Endothelial cell of umbilical vein (primary cell): ENCODE results near the gene HSP90AB1. TPM values are rescaled to one million over a fixed set of nuclear protein-coding genes. Genes with fewer than 3 reads are reported as not detected.

Source experiments
- BruUV-seq: library from RNA; stranded (reverse); fragments of 400-500 nt; replicated peaks from 2 replicates; lab custom pipeline; 2021; lab: Mats Ljungman, UMichigan
- CTCF ChIA-PET: fragments of 300-600, 350-600 bp; sonication (Branson Sonifier 250); formaldehyde crosslinking; loops from one replicate; lab custom pipeline; 2021; ENCODE audit warnings: antibody characterized with exemption, inconsistent platforms; lab: Charles Lee
- POLR2A ChIA-PET: fragments of 300-600, 350-600 bp; sonication (Branson Sonifier 250); formaldehyde crosslinking; loops from one replicate; lab custom pipeline; 2021; ENCODE audit warnings: antibody characterized with exemption, inconsistent platforms; lab: Charles Lee
- DNase-seq: peaks from one replicate; pipeline ENCODE4 v3.0.0-alpha.2; 2011; ENCODE audit warnings: low read depth, low spot score
- FAIRE-seq: peaks from 2 replicates; lab custom pipeline; 2011; peaks lifted over from hg19 to GRCh38; lab: Jason Lieb, UNC
- H2AFZ ChIP-seq: 2 replicates; pipeline ENCODE4 v1.6.0; 2012; ENCODE audit warnings: low read depth, low read length, control low read depth, inconsistent platforms
- H3K27ac ChIP-seq: 2 replicates; pipeline ENCODE4 v1.5.1; 2011; ENCODE audit warnings: low read depth, mild to moderate bottlenecking, control low read depth, low read length, moderate library complexity; ENCODE audit not compliant: insufficient read depth
- H3K27me3 ChIP-seq, 2 experiments: 2 replicates each; pipeline versions ENCODE4 v1.6.0 to v1.6.1; 2011; ENCODE audit warnings: low read length in 2 of 2, mixed read lengths in 1 of 2; ENCODE audit not compliant: control insufficient read depth in 2 of 2, insufficient read depth in 2 of 2
- H3K36me3 ChIP-seq, 2 experiments: 2 replicates in 1 of 2; 3 replicates in 1 of 2; pipeline ENCODE4 v1.5.1; 2011; ENCODE audit warnings: low read length in 2 of 2, mild to moderate bottlenecking in 1 of 2, moderate library complexity in 1 of 2; ENCODE audit not compliant: control insufficient read depth in 2 of 2, insufficient read depth in 2 of 2; ENCODE audit errors: extremely low read depth in 1 of 2
- H3K4me1 ChIP-seq: 3 replicates; pipeline ENCODE4 v1.5.1; 2011; ENCODE audit warnings: mild to moderate bottlenecking, low read length; ENCODE audit not compliant: control insufficient read depth, insufficient read depth; ENCODE audit errors: extremely low read depth
- H3K4me2 ChIP-seq: 2 replicates; pipeline ENCODE4 v1.6.1; 2011; ENCODE audit warnings: low read length, control low read depth, mixed read lengths; ENCODE audit not compliant: insufficient read depth
- H3K4me3 ChIP-seq, 3 experiments: fragments of 200-600 bp in 1 of 3; sonication (generic), shearing (Covaris generic) in 1 of 3; replicated peaks in 1 of 3; 2 replicates each; pipeline ENCODE4 v1.5.1; 2011 to 2016; ENCODE audit warnings: control low read depth in 3 of 3, low read length in 3 of 3, mild to moderate bottlenecking in 2 of 3, inconsistent platforms in 1 of 3, low read depth in 1 of 3, moderate library complexity in 1 of 3; ENCODE audit not compliant: insufficient read depth in 1 of 3
- H3K79me2 ChIP-seq: 2 replicates; pipeline ENCODE4 v1.6.0; 2012; ENCODE audit warnings: low read length, inconsistent platforms; ENCODE audit not compliant: control insufficient read depth, insufficient read depth
- H3K9ac ChIP-seq: replicated peaks from 2 replicates; pipeline ENCODE3; 2011; ENCODE audit warnings: low read length, control low read depth; ENCODE audit not compliant: insufficient read depth; ENCODE audit errors: extremely low read depth
- H3K9me1 ChIP-seq: replicated peaks from 3 replicates; pipeline ENCODE4 v1.6.0; 2011; ENCODE audit warnings: mild to moderate bottlenecking, low read length; ENCODE audit not compliant: control insufficient read depth, insufficient read depth; ENCODE audit errors: extremely low read depth
- H3K9me3 ChIP-seq: replicated peaks from 2 replicates; pipeline ENCODE4 v1.5.1; 2012; ENCODE audit warnings: low read length, inconsistent platforms; ENCODE audit not compliant: control insufficient read depth, insufficient read depth
- H4K20me1 ChIP-seq: replicated peaks from 2 replicates; pipeline ENCODE3; 2011; ENCODE audit warnings: mild to moderate bottlenecking, low read length; ENCODE audit not compliant: control insufficient read depth, insufficient read depth; ENCODE audit errors: extremely low read depth
- CTCF ChIP-seq, 2 donors: IDR thresholded peaks; 1 replicate in 1 of 2; 2 replicates in 1 of 2; pipeline ENCODE4 v1.5.1; 2011; ENCODE audit warnings: low read length in 2 of 2, mild to moderate bottlenecking in 2 of 2, moderate library complexity in 2 of 2, control low read depth in 1 of 2, inconsistent platforms in 1 of 2, low read depth in 1 of 2; ENCODE audit not compliant: insufficient read depth in 1 of 2; ENCODE audit errors: extremely low read depth in 1 of 2
- EZH2 ChIP-seq: IDR thresholded peaks from 2 replicates; pipeline ENCODE4 v1.6.1; 2012; ENCODE audit warnings: borderline replicate concordance, low read depth, mild to moderate bottlenecking, moderate library complexity, low read length, inconsistent platforms; ENCODE audit not compliant: severe bottlenecking
- FOS ChIP-seq: IDR thresholded peaks from 2 replicates; pipeline ENCODE4 v1.6.1; 2011; ENCODE audit warnings: mild to moderate bottlenecking, low read length, moderate library complexity, borderline replicate concordance; ENCODE audit not compliant: insufficient read depth
- GATA2 ChIP-seq: IDR thresholded peaks from 2 replicates; pipeline ENCODE4 v1.7.0; 2011; ENCODE audit warnings: low read depth, mild to moderate bottlenecking, moderate library complexity, mixed read lengths, low read length; ENCODE audit not compliant: insufficient read length, insufficient read depth
- JUN ChIP-seq: IDR thresholded peaks from 2 replicates; pipeline ENCODE4 v1.6.1; 2011; ENCODE audit warnings: borderline replicate concordance, low read depth; ENCODE audit not compliant: insufficient read length, insufficient read depth
- MAX ChIP-seq: IDR thresholded peaks from 2 replicates; pipeline ENCODE4 v1.6.1; 2011; ENCODE audit not compliant: insufficient read depth, insufficient read length
- MYC ChIP-seq: IDR thresholded peaks from one replicate; pipeline ENCODE4 v1.6.1; 2011; ENCODE audit warnings: mild to moderate bottlenecking, low read depth, low read length
- POLR2A ChIP-seq: IDR thresholded peaks from 2 replicates; pipeline ENCODE4 v1.6.1; 2012; ENCODE audit warnings: low read depth, mild to moderate bottlenecking, control low read depth, low read length
- POLR2AphosphoS5 ChIP-seq: IDR thresholded peaks from 2 replicates; pipeline ENCODE4 v1.6.1; 2012; ENCODE audit warnings: low read depth, mild to moderate bottlenecking, control low read depth, low read length, moderate library complexity; ENCODE audit not compliant: insufficient read depth
- dilution Hi-C: fragments of 300-500 bp; cut with MboI; formaldehyde crosslinking; loops from one replicate; pipeline ENCODE4 v1.15.0; 2019; ENCODE audit warnings: low sequenced_read_pairs; ENCODE audit not compliant: extremely low pct_ligation_motif_present
- intact Hi-C: fragments of 100-400 bp; cut with micrococcal nuclease; formaldehyde crosslinking; loops from one replicate; pipeline ENCODE4 v1.10.0; 2022
- polyA plus RNA-seq, 4 experiments: library from polyadenylated mRNA; depleted of rRNA in 3 of 4; stranded (reverse) in 3 of 4; unstranded in 1 of 4; fragments of >200 nt; gene quantifications; 2 replicates each; pipeline versions ENCODE4 v1.2.1 to v1.2.3, GENCODE V29; 2011 to 2012; ENCODE audit warnings: missing spikeins in 1 of 4
- total RNA-seq: library from RNA; stranded (reverse); gene quantifications from 2 replicates; pipeline ENCODE4 v1.2.3, GENCODE V29; 2021

The HSP90AB1 gene
- total and polyA plus RNA-seq, 2 donors (not counting 3 experiments of a cell fraction or from before 2014, with no cell fraction given), result 824 to 1,201 TPM

- H3K27ac ChIP-seq, result peak within 1 kb of the TSS; percentile 97
- CTCF ChIA-PET, result interaction anchor here (1.0 to 9.2 kb wide), 11 partner anchors 11 to 127 kb away, joined by 3 to 91 read pairs (median 7); partner anchors contain the start of gene HSP90AB1
- no peak within 1 kb of the TSS for H2AFZ ChIP-seq
- peak within 1 kb of the TSS; percentile 86 for H3K4me2 ChIP-seq
- BruUV-seq, result no TSS peak
- no peaks in the 10 kb centered on the region for H3K9me1 ChIP-seq
- intact Hi-C loops, result no loop called here
- H4K20me1 ChIP-seq, result no peaks in the 10 kb centered on the region
- POLR2A ChIA-PET, result interaction anchor here (0.6 to 5.3 kb wide), 4 partner anchors 11 to 47 kb away, joined by 3 to 34 read pairs (median 4); partner anchors contain the start of gene HSP90AB1
- peaks cover 74% of the 10 kb centered on the region for H3K79me2 ChIP-seq
- H3K4me1 ChIP-seq, result peaks cover 57% of the 10 kb centered on the region
- H3K9me3 ChIP-seq, result no peaks in the 10 kb centered on the region
- H3K27me3 ChIP-seq, result no peaks in the 10 kb centered on the region
- dilution Hi-C loops, result no loop called here
- FAIRE-seq (peak; percentile 38), DNase-seq (peak; percentile 66)
- H3K9ac ChIP-seq, result peak within 1 kb of the TSS; percentile 63
- peak in 1 of 2 donors; percentile 30 for TF ChIP-seq CTCF (IDR thresholded peaks at IDR 0.05; ENCODE audit: extremely low read depth in 1 of 2, insufficient read depth in 1 of 2, low read depth in 1 of 2, low read length in 2 of 2)
- TF ChIP-seq MYC, result peak; percentile 43
- TF ChIP-seq GATA2, result no peak
- no peak for TF ChIP-seq EZH2
- TF ChIP-seq MAX, result no peak
- TF ChIP-seq POLR2AphosphoS5, result peak; percentile 78
- TF ChIP-seq FOS, result no peak
- TF ChIP-seq JUN, result no peak
- peak; percentile 71 for TF ChIP-seq POLR2A
- peak within 1 kb of the TSS; percentile 56 to 82 (median 72) for H3K4me3 ChIP-seq
- H3K36me3 ChIP-seq, result peaks cover 0 to under 1% of the 10 kb centered on the region in 2 experiments
Measured at GRCh38 chr6:44223319-44224028, 23.4 kb upstream of the HSP90AB1 start, which contains the start of gene SLC29A1. SLC29A1 (plus strand) TSS chr6:44223595; CDS start chr6:44227314, 3,719 bp downstream.
